A549 (cell line): ENCODE results near the gene AKR1E2. TPM values are rescaled to one million over a fixed set of nuclear protein-coding genes. Genes with fewer than 3 reads are reported as not detected.

ENCODE experiments used
- ATAC-seq, 2 experiments: fragments of 200-7000 bp in 1 of 2; fragments of >200 bp in 1 of 2; cut with Nextera tagmentation in 1 of 2; cut with Tn5 transposase in 1 of 2; 3 replicates each; pipeline versions ENCODE4 v1.8.0 to v1.9.1; 2018 to 2020; ENCODE audit warnings: mild to moderate bottlenecking in 1 of 2, moderate library complexity in 1 of 2
- CTCF ChIA-PET: fragments of 300-600 bp; sonication (Branson Sonifier 250); formaldehyde crosslinking; extraction: SDS; loops from one replicate; lab custom pipeline; 2021; ENCODE audit warnings: antibody characterized with exemption, inconsistent platforms; lab: Yijun Ruan, JAX
- POLR2A ChIA-PET: fragments of 350-600 bp; formaldehyde crosslinking; extraction: SDS; loops from one replicate; lab custom pipeline; 2021; ENCODE audit warnings: antibody characterized with exemption, inconsistent platforms; lab: Yijun Ruan, JAX
- DNase-seq, 2 experiments: peaks; one replicate each; pipeline versions ENCODE4 v3.0.0 to v3.0.0-alpha.2; 2011 to 2016; ENCODE audit warnings: low read depth in 1 of 2, low spot score in 1 of 2
- FAIRE-seq: peaks from 2 replicates; lab custom pipeline; 2011; peaks lifted over from hg19 to GRCh38; lab: Jason Lieb, UNC
- H3K27ac ChIP-seq, 2 experiments: fragments of >200 bp; sonication (Bioruptor Twin); formaldehyde crosslinking; 3 replicates each; pipeline ENCODE4 v1.5.1; 2016 to 2017
- H3K4me1 ChIP-seq: fragments of >200 bp; sonication (Bioruptor Twin); formaldehyde crosslinking; 3 replicates; pipeline ENCODE4 v1.6.1; 2016
- H3K4me2 ChIP-seq: fragments of >200 bp; sonication (Bioruptor Twin); formaldehyde crosslinking; 3 replicates; pipeline ENCODE4 v1.6.1; 2016
- H3K4me3 ChIP-seq: fragments of >200 bp; sonication (Bioruptor Twin); formaldehyde crosslinking; 3 replicates; pipeline ENCODE4 v1.5.1; 2016
- H3K9me3 ChIP-seq: fragments of >200 bp; sonication (Bioruptor Twin); formaldehyde crosslinking; 3 replicates; pipeline ENCODE4 v1.6.1; 2016
- BCL3 ChIP-seq: fragments of >200 bp; sonication (Bioruptor Twin); formaldehyde crosslinking; IDR thresholded peaks from 3 replicates; pipeline ENCODE4 v1.6.1; 2016
- BHLHE40 ChIP-seq: IDR thresholded peaks from 2 replicates; pipeline ENCODE4 v1.6.1; 2012; ENCODE audit warnings: low read depth, low read length, inconsistent platforms
- CBX2 ChIP-seq: fragments of 200-600 bp; sonication (generic); IDR thresholded peaks from 2 replicates; pipeline ENCODE4 v1.6.1; 2016; ENCODE audit warnings: low read depth, mild to moderate bottlenecking, borderline replicate concordance
- CBX8 ChIP-seq: fragments of 200-600 bp; sonication (generic); IDR thresholded peaks from 2 replicates; pipeline ENCODE4 v1.6.1; 2016
- CEBPB ChIP-seq, 2 experiments: fragments of >200 bp in 1 of 2; sonication (Bioruptor Twin) in 1 of 2; formaldehyde crosslinking in 1 of 2; IDR thresholded peaks; 2 replicates each; pipeline ENCODE4 v1.6.1; 2012 to 2016
- E2F6 ChIP-seq: IDR thresholded peaks from 2 replicates; pipeline ENCODE4 v1.6.1; 2012; ENCODE audit warnings: low read depth, borderline replicate concordance
- EHMT2 ChIP-seq: fragments of 200-600 bp; sonication (generic); IDR thresholded peaks from 2 replicates; pipeline ENCODE4 v1.6.1; 2016; ENCODE audit warnings: antibody characterized with exemption, low read depth, mild to moderate bottlenecking, moderate library complexity
- FOSB ChIP-seq: fragments of 250-450 bp; sonication (Bioruptor Pico); IDR thresholded peaks from 2 replicates; pipeline ENCODE4 v1.5.0; 2020; ENCODE audit warnings: mild to moderate bottlenecking, moderate library complexity
- HDAC2 ChIP-seq: fragments of 200-600 bp; sonication (generic); IDR thresholded peaks from 2 replicates; pipeline ENCODE4 v1.6.1; 2016
- HOXB13 ChIP-seq: fragments of 250-450 bp; sonication (Bioruptor Pico); IDR thresholded peaks from 2 replicates; pipeline ENCODE4 v1.5.0; 2020; ENCODE audit warnings: low read depth, mild to moderate bottlenecking, moderate library complexity
- HOXB5 ChIP-seq: fragments of 250-450 bp; sonication (Bioruptor Pico); IDR thresholded peaks from 2 replicates; pipeline ENCODE4 v1.5.0; 2020; ENCODE audit warnings: mild to moderate bottlenecking, moderate library complexity
- JUN ChIP-seq, 2 experiments: fragments of >200 bp; sonication (Bioruptor Twin); formaldehyde crosslinking; IDR thresholded peaks; 2 replicates in 1 of 2; 3 replicates in 1 of 2; pipeline ENCODE4 v1.6.1; 2016 to 2017
- JUNB ChIP-seq: fragments of >200 bp; sonication (Bioruptor Twin); formaldehyde crosslinking; IDR thresholded peaks from 2 replicates; pipeline ENCODE4 v1.6.1; 2016
- KDM5A ChIP-seq: fragments of 200-600 bp; sonication (generic); IDR thresholded peaks from 2 replicates; pipeline ENCODE4 v1.6.1; 2016; ENCODE audit warnings: antibody characterized with exemption, mild to moderate bottlenecking
- MAZ ChIP-seq: fragments of 150-350 bp; IDR thresholded peaks from 2 replicates; pipeline ENCODE4 v1.6.1; 2014; ENCODE audit warnings: antibody characterized with exemption, low read depth, low read length, borderline replicate concordance
- MYC ChIP-seq: IDR thresholded peaks from 2 replicates; pipeline ENCODE4 v1.6.1; 2012; ENCODE audit warnings: mild to moderate bottlenecking, inconsistent platforms, low read length, improper control_type of control experiment, borderline replicate concordance
- NFE2L2 ChIP-seq: fragments of 150-350 bp; conservative IDR thresholded peaks from 2 replicates; pipeline ENCODE4 v1.6.1; 2014; ENCODE audit warnings: low read length
- POLR2A ChIP-seq: IDR thresholded peaks from 2 replicates; pipeline ENCODE4 v1.6.1; 2012; ENCODE audit warnings: mild to moderate bottlenecking, low read length
- RCOR1 ChIP-seq: fragments of 150-350 bp; IDR thresholded peaks from 2 replicates; pipeline ENCODE4 v1.6.1; 2014; ENCODE audit warnings: antibody characterized with exemption, low read length, low read depth
- RFX5 ChIP-seq: fragments of 450-650 bp; IDR thresholded peaks from 2 replicates; pipeline ENCODE4 v1.7.1; 2014; ENCODE audit warnings: antibody characterized with exemption, mild to moderate bottlenecking, moderate library complexity
- SMC3 ChIP-seq: fragments of >200 bp; sonication (Bioruptor Twin); formaldehyde crosslinking; IDR thresholded peaks from 3 replicates; pipeline ENCODE4 v1.6.1; 2018; ENCODE audit warnings: inconsistent platforms
- TFCP2L1 ChIP-seq: fragments of 250-450 bp; sonication (Bioruptor Pico); IDR thresholded peaks from 2 replicates; pipeline ENCODE4 v1.5.0; 2021; ENCODE audit warnings: mild to moderate bottlenecking
- TP53 ChIP-seq: fragments of 250-450 bp; sonication (Bioruptor Pico); IDR thresholded peaks from 2 replicates; pipeline ENCODE4 v1.5.0; 2021; ENCODE audit warnings: mild to moderate bottlenecking, moderate library complexity
- ZFP36 ChIP-seq: fragments of 450-650 bp; IDR thresholded peaks from 2 replicates; pipeline ENCODE4 v1.6.1; 2014; ENCODE audit warnings: borderline replicate concordance; ENCODE audit not compliant: partially characterized antibody
- ZNF302 ChIP-seq: fragments of 250-450 bp; sonication (Bioruptor Pico); IDR thresholded peaks from 2 replicates; pipeline ENCODE4 v1.9.0; 2021; ENCODE audit warnings: inconsistent platforms, mild to moderate bottlenecking, moderate library complexity
- WGBS: methylation state at CpG from one replicate; pipeline ENCODE4 v1.1.6; 2017; ENCODE audit errors: missing lambda C conversion rate; 5-methylcytosine and 5-hydroxymethylcytosine counted together
- polyA plus RNA-seq, 4 experiments: library from polyadenylated mRNA; depleted of rRNA in 3 of 4; stranded (reverse); fragments of >200 nt; fragmentation: RNase III in 1 of 4; extraction: RNeasy Plus Mini Kit Qiagen cat#74134 plus additional on column Dnase treatment in 1 of 4; gene quantifications; 2 replicates in 3 of 4; 3 replicates in 1 of 4; pipeline ENCODE4 v1.2.3, GENCODE V29; 2011 to 2017
- TF ChIP-seq, protein P1 (sequence below): fragments of 250-450 bp; sonication (Bioruptor Pico); IDR thresholded peaks from 2 replicates; pipeline ENCODE4 v1.5.0; 2020; ENCODE audit warnings: low read depth, mild to moderate bottlenecking, moderate library complexity
- TF ChIP-seq, protein P2 (sequence below): IDR thresholded peaks from 2 replicates; pipeline ENCODE4 v1.6.1; 2012

AKR1E2 gene
- polyA plus RNA-seq, 2 of the 4 experiments (the other 2 are of a cell fraction) = 11.2 to 17.5 TPM

DNA sequence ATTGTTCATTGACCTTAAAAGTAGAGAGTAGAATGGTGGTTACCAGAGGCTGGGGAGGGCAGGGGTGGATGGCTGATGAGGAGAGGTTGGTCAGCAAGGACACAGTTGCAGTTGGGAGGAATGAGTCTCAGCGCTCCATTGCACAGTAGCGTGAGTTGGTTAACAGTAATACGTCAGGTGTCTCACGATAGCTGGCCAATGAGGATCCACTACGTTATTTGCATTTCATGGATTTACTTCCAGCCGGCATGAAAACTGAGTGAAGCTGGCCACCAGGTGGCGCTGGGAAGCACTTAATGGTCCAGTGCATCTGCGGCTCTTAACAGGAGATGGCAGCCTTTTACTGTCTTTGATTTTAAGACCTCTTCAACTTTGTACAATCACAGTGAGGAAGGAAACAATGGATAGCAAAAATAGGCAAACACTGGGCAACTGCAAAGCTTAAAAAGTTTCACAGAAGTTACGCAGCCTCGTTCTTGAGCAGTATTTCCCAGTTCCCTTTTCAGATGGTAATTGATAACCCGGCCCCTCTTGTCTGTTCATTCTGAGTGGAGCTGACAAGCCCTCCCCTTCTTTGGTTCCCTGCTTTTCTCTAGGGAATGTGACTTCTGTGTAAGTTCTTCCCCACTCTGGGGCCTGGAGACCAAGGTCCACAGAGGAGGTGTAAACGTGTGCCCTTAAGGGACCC lies 23.7 kb downstream of the AKR1E2 start (continued):
- TF ChIP-seq CBX2 (no peak), E2F6 (no peak), RFX5 (peak; percentile 32; the same call in 1 of the 2 replicates), FOSB (CRISPR knock-in tag) (no peak), JUNB (no peak), EHMT2 (no peak), MYC (no peak), HOXB5 (CRISPR knock-in tag) (no peak), BHLHE40 (no peak), HOXB13 (peak; percentile 64; the same call in 1 of the 2 replicates), MAZ (no peak), TFCP2L1 (CRISPR knock-in tag) (no peak), TP53 (no peak), RCOR1 (no peak), BCL3 (0 out of 3 replicates have a peak, but pooled peaks have one; percentile 30), NFE2L2 (0 out of 2 replicates have a peak, but pooled peaks have one; percentile 17), CBX8 (no peak), ZNF302 (no peak), HDAC2 (no peak), POLR2A (no peak), KDM5A (no peak), ZFP36 (no peak), CEBPB (IDR thresholded peaks at IDR 0.05) (no peak), JUN (IDR thresholded peaks at IDR 0.05) (peak; percentile 51 to 53; a peak in 1 of 5 replicates)
- TF ChIP-seq, protein P1, sequence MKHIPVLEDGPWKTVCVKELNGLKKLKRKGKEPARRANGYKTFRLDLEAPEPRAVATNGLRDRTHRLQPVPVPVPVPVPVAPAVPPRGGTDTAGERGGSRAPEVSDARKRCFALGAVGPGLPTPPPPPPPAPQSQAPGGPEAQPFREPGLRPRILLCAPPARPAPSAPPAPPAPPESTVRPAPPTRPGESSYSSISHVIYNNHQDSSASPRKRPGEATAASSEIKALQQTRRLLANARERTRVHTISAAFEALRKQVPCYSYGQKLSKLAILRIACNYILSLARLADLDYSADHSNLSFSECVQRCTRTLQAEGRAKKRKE (CRISPR knock-in tag) = no peak
- TF ChIP-seq, protein P2, sequence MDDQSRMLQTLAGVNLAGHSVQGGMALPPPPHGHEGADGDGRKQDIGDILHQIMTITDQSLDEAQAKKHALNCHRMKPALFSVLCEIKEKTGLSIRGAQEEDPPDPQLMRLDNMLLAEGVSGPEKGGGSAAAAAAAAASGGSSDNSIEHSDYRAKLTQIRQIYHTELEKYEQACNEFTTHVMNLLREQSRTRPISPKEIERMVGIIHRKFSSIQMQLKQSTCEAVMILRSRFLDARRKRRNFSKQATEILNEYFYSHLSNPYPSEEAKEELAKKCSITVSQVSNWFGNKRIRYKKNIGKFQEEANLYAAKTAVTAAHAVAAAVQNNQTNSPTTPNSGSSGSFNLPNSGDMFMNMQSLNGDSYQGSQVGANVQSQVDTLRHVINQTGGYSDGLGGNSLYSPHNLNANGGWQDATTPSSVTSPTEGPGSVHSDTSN = no peak

DNA sequence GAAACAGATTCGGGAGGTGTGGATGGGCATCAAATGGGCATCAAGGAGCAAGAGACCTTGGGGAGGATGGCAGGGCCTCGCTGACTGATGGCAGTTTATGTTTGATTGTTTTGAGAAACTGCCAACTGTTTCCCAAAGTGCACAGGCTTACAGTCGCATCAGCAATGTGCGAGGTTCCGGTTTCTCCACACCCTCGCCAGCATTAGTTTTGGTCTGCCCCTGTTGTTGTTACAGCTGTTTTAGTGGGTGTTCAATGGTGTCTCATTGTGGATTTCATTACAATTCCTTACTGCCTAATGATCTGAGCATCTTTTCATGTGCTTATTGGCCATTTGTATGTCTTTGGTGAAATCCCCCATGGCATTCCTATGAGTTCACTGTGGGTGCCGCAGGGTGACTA lies 24.4 kb downstream of the AKR1E2 start:
- ChIA-PET POLR2A (interaction anchor here (1.2 to 4.3 kb wide), 5 partner anchors 97 to 577 kb away, joined by 3 to 55 read pairs (median 6); partner anchors contain the start of genes AKR1C1 and AKR1C3), CTCF (interaction anchor here (0.6 to 7.2 kb wide), 110 partner anchors 8 to 999 kb away, joined by 3 to 153 read pairs (median 5); partner anchors contain the start of genes AKR1C3, AKR1C4 and AKR1E2)
- Histone ChIP-seq H3K9me3 (no peaks in the 10 kb centered on the region), H3K4me2 (peak overlapping the region; percentile 46), H3K4me3 (no peak overlapping the region), H3K27ac (peak overlapping the region; percentile 91 to 95), H3K4me1 (peaks cover 65% of the 10 kb centered on the region)
- TF ChIP-seq EHMT2 (no peak), SMC3 (no peak), RFX5 (no peak)
- WGBS = 84% methylated on average over 7 of the region's 7 CpGs
- no peak for DNase-seq
- no peak for ATAC-seq
- FAIRE-seq = no peak
